ENCODE data around the gene PPP1R3A.

The PPP1R3A gene

GRCh38 chr7:113880559-113880958 is 38.2 kb downstream of the PPP1R3A start:
- no peak overlapping the region for H3K9ac ChIP-seq (ENCODE audit: low read length)
- H3K36me3 ChIP-seq (ENCODE audit: control insufficient read depth, insufficient read depth, low read length) = no peaks in the 10 kb centered on the region
- H3K4me3 ChIP-seq (ENCODE audit: low read depth, low read length) = no peak overlapping the region
- H3K4me1 ChIP-seq (ENCODE audit: control insufficient read depth, insufficient read depth, low read length) = no peaks in the 10 kb centered on the region
- H3K9me3 ChIP-seq (ENCODE audit: control insufficient read depth, insufficient read depth, low read depth, low read length) = no peaks in the 10 kb centered on the region
- no peaks in the 10 kb centered on the region; the same call in 1 of the 2 replicates for H3K27me3 ChIP-seq (ENCODE audit: control insufficient read depth, insufficient read depth, low read length)
- H3K27ac ChIP-seq (ENCODE audit: low read depth, low read length) = no peak overlapping the region

GRCh38 chr7:113878394-113878992 is 40.3 kb downstream of the PPP1R3A start:
- Histone ChIP-seq H3K27me3 (ENCODE audit: control insufficient read depth, insufficient read depth, low read length) (no peaks in the 10 kb centered on the region; the same call in 1 of the 2 replicates), H3K36me3 (ENCODE audit: control insufficient read depth, insufficient read depth, low read length) (no peaks in the 10 kb centered on the region), H3K9ac (ENCODE audit: low read length) (no peak overlapping the region), H3K4me1 (ENCODE audit: control insufficient read depth, insufficient read depth, low read length) (no peaks in the 10 kb centered on the region), H3K27ac (ENCODE audit: low read depth, low read length) (no peak overlapping the region), H3K9me3 (ENCODE audit: control insufficient read depth, insufficient read depth, low read depth, low read length) (no peaks in the 10 kb centered on the region), H3K4me3 (ENCODE audit: low read depth, low read length) (no peak overlapping the region)

GRCh38 chr7:113875224-113875623 is 43.6 kb downstream of the PPP1R3A start:
- H3K36me3 ChIP-seq (ENCODE audit: control insufficient read depth, insufficient read depth, low read length) = no peaks in the 10 kb centered on the region
- H3K9me3 ChIP-seq (ENCODE audit: control insufficient read depth, insufficient read depth, low read depth, low read length) = no peaks in the 10 kb centered on the region
- no peak overlapping the region for H3K4me3 ChIP-seq (ENCODE audit: low read depth, low read length)

GRCh38 chr7:113873554-113874151 is 45.2 kb downstream of the PPP1R3A start:
- no peaks in the 10 kb centered on the region for H3K27me3 ChIP-seq (ENCODE audit: control insufficient read depth, insufficient read depth, low read length)

More at GRCh38 chr7:113875224-113875623, 43.6 kb downstream of the PPP1R3A start:
- no peak overlapping the region for H3K9ac ChIP-seq (ENCODE audit: low read length)
- no peaks in the 10 kb centered on the region; the same call in 1 of the 2 replicates for H3K27me3 ChIP-seq (ENCODE audit: control insufficient read depth, insufficient read depth, low read length)
- H3K4me1 ChIP-seq (ENCODE audit: control insufficient read depth, insufficient read depth, low read length) = no peaks in the 10 kb centered on the region
- H3K27ac ChIP-seq (ENCODE audit: low read depth, low read length) = no peak overlapping the region

GRCh38 chr7:113872981-113873380 is 45.8 kb downstream of the PPP1R3A start:
- no peak overlapping the region for H3K27ac ChIP-seq (ENCODE audit: low read depth, low read length)
- no peaks in the 10 kb centered on the region for H3K36me3 ChIP-seq (ENCODE audit: control insufficient read depth, insufficient read depth, low read length)
- no peaks in the 10 kb centered on the region for H3K9me3 ChIP-seq (ENCODE audit: control insufficient read depth, insufficient read depth, low read depth, low read length)
- no peak overlapping the region for H3K9ac ChIP-seq (ENCODE audit: low read length)
- no peak overlapping the region for H3K4me3 ChIP-seq (ENCODE audit: low read depth, low read length)
- no peaks in the 10 kb centered on the region for H3K4me1 ChIP-seq (ENCODE audit: control insufficient read depth, insufficient read depth, low read length)
- no peaks in the 10 kb centered on the region for H3K27me3 ChIP-seq (ENCODE audit: control insufficient read depth, insufficient read depth, low read length)

More at GRCh38 chr7:113873554-113874151, 45.2 kb downstream of the PPP1R3A start:
- Histone ChIP-seq H3K27ac (ENCODE audit: low read depth, low read length) (no peak overlapping the region), H3K9ac (ENCODE audit: low read length) (no peak overlapping the region), H3K36me3 (ENCODE audit: control insufficient read depth, insufficient read depth, low read length) (no peaks in the 10 kb centered on the region), H3K4me3 (ENCODE audit: low read depth, low read length) (no peak overlapping the region), H3K9me3 (ENCODE audit: control insufficient read depth, insufficient read depth, low read depth, low read length) (no peaks in the 10 kb centered on the region), H3K4me1 (ENCODE audit: control insufficient read depth, insufficient read depth, low read length) (no peaks in the 10 kb centered on the region)

GRCh38 chr7:113867325-113867724 is 51.5 kb downstream of the PPP1R3A start:
- Histone ChIP-seq H3K4me3 (ENCODE audit: low read depth, low read length) (no peak overlapping the region), H3K36me3 (ENCODE audit: control insufficient read depth, insufficient read depth, low read length) (no peaks in the 10 kb centered on the region), H3K9me3 (ENCODE audit: control insufficient read depth, insufficient read depth, low read depth, low read length) (no peaks in the 10 kb centered on the region)

GRCh38 chr7:113856010-113856409 is 62.8 kb downstream of the PPP1R3A start:
- Histone ChIP-seq H3K9me3 (ENCODE audit: control insufficient read depth, insufficient read depth, low read depth, low read length) (no peaks in the 10 kb centered on the region), H3K4me3 (ENCODE audit: low read depth, low read length) (no peak overlapping the region), H3K27me3 (ENCODE audit: control insufficient read depth, insufficient read depth, low read length) (no peaks in the 10 kb centered on the region), H3K36me3 (ENCODE audit: control insufficient read depth, insufficient read depth, low read length) (no peaks in the 10 kb centered on the region), H3K27ac (ENCODE audit: low read depth, low read length) (no peak overlapping the region), H3K4me1 (ENCODE audit: control insufficient read depth, insufficient read depth, low read length) (no peaks in the 10 kb centered on the region), H3K9ac (ENCODE audit: low read length) (no peak overlapping the region)

More at GRCh38 chr7:113867325-113867724, 51.5 kb downstream of the PPP1R3A start:
- H3K27ac ChIP-seq (ENCODE audit: low read depth, low read length) = no peak overlapping the region
- no peak overlapping the region for H3K9ac ChIP-seq (ENCODE audit: low read length)
- H3K4me1 ChIP-seq (ENCODE audit: control insufficient read depth, insufficient read depth, low read length) = no peaks in the 10 kb centered on the region
- H3K27me3 ChIP-seq (ENCODE audit: control insufficient read depth, insufficient read depth, low read length) = no peaks in the 10 kb centered on the region

GRCh38 chr7:113840954-113841353 is 77.9 kb downstream of the PPP1R3A start:
- Histone ChIP-seq H3K27ac (ENCODE audit: low read depth, low read length) (no peak overlapping the region), H3K9ac (ENCODE audit: low read length) (no peak overlapping the region), H3K36me3 (ENCODE audit: control insufficient read depth, insufficient read depth, low read length) (no peaks in the 10 kb centered on the region)

GRCh38 chr7:113835367-113835766 is 83.4 kb downstream of the PPP1R3A start:
- Histone ChIP-seq H3K9ac (ENCODE audit: low read length) (no peak overlapping the region), H3K27me3 (ENCODE audit: control insufficient read depth, insufficient read depth, low read length) (no peaks in the 10 kb centered on the region), H3K4me3 (ENCODE audit: low read depth, low read length) (no peak overlapping the region), H3K4me1 (ENCODE audit: control insufficient read depth, insufficient read depth, low read length) (no peaks in the 10 kb centered on the region), H3K9me3 (ENCODE audit: control insufficient read depth, insufficient read depth, low read depth, low read length) (no peaks in the 10 kb centered on the region), H3K27ac (ENCODE audit: low read depth, low read length) (no peak overlapping the region), H3K36me3 (ENCODE audit: control insufficient read depth, insufficient read depth, low read length) (no peaks in the 10 kb centered on the region)

More at GRCh38 chr7:113840954-113841353, 77.9 kb downstream of the PPP1R3A start:
- H3K27me3 ChIP-seq (ENCODE audit: control insufficient read depth, insufficient read depth, low read length) = no peaks in the 10 kb centered on the region
- H3K9me3 ChIP-seq (ENCODE audit: control insufficient read depth, insufficient read depth, low read depth, low read length) = no peaks in the 10 kb centered on the region
- H3K4me1 ChIP-seq (ENCODE audit: control insufficient read depth, insufficient read depth, low read length) = no peaks in the 10 kb centered on the region
- no peak overlapping the region for H3K4me3 ChIP-seq (ENCODE audit: low read depth, low read length)

GRCh38 chr7:113832196-113832745 is 86.5 kb downstream of the PPP1R3A start:
- no peaks in the 10 kb centered on the region for H3K36me3 ChIP-seq (ENCODE audit: control insufficient read depth, insufficient read depth, low read length)
- no peaks in the 10 kb centered on the region for H3K9me3 ChIP-seq (ENCODE audit: control insufficient read depth, insufficient read depth, low read depth, low read length)
- H3K4me1 ChIP-seq (ENCODE audit: control insufficient read depth, insufficient read depth, low read length) = no peaks in the 10 kb centered on the region
- no peaks in the 10 kb centered on the region for H3K27me3 ChIP-seq (ENCODE audit: control insufficient read depth, insufficient read depth, low read length)
- H3K27ac ChIP-seq (ENCODE audit: low read depth, low read length) = no peak overlapping the region
- no peak overlapping the region for H3K9ac ChIP-seq (ENCODE audit: low read length)
- no peak overlapping the region for H3K4me3 ChIP-seq (ENCODE audit: low read depth, low read length)

GRCh38 chr7:113831556-113831955 is 87.3 kb downstream of the PPP1R3A start:
- Histone ChIP-seq H3K4me3 (ENCODE audit: low read depth, low read length) (no peak overlapping the region), H3K9ac (ENCODE audit: low read length) (no peak overlapping the region), H3K27ac (ENCODE audit: low read depth, low read length) (no peak overlapping the region), H3K4me1 (ENCODE audit: control insufficient read depth, insufficient read depth, low read length) (0 out of 2 replicates have a peak, but pooled peaks cover under 1% of the 10 kb centered on the region), H3K9me3 (ENCODE audit: control insufficient read depth, insufficient read depth, low read depth, low read length) (no peaks in the 10 kb centered on the region), H3K36me3 (ENCODE audit: control insufficient read depth, insufficient read depth, low read length) (no peaks in the 10 kb centered on the region), H3K27me3 (ENCODE audit: control insufficient read depth, insufficient read depth, low read length) (no peaks in the 10 kb centered on the region)

Measured in HUES6 (cell line).